Mucosa of descending colon (tissue), 3 donors: ENCODE results near the gene RASGRF2. TPM values are rescaled to one million over a fixed set of nuclear protein-coding genes. Genes with fewer than 3 reads are reported as not detected.

Source experiments
- ATAC-seq: fragments of 200-7000 bp; cut with Tn5 transposase; one replicate; pipeline ENCODE4 v1.9.1; 2020; ENCODE audit warnings: mild to moderate bottlenecking, moderate library complexity
- DNase-seq, 3 donors: peaks; one replicate each; pipeline ENCODE4 v3.0.0-alpha.2; 2020
- H3K36me3 ChIP-seq: fragments of 200-600 bp; one replicate; pipeline ENCODE4 v1.8.0; 2021; ENCODE audit warnings: low read depth, mild to moderate bottlenecking
- H3K4me1 ChIP-seq: fragments of 200-600 bp; one replicate; pipeline ENCODE4 v1.8.0; 2021; ENCODE audit warnings: low read depth, mild to moderate bottlenecking
- H3K4me3 ChIP-seq: fragments of 200-600 bp; one replicate; pipeline ENCODE4 v1.8.0; 2021; ENCODE audit warnings: mild to moderate bottlenecking
- H3K9me3 ChIP-seq: fragments of 200-600 bp; one replicate; pipeline ENCODE4 v1.8.0; 2021; ENCODE audit warnings: mild to moderate bottlenecking
- intact Hi-C, 2 donors: fragments of 100-400 bp; cut with DNase I in 1 of 2; cut with micrococcal nuclease in 1 of 2; formaldehyde crosslinking; loops; one replicate each; pipeline versions ENCODE4 v1.11.0 to v1.11.1; 2022; cut with DNase I, micrococcal nuclease
- total RNA-seq, 3 donors: library from RNA; stranded (reverse); fragmentation: NEBNext Ultra II Directional in 2 of 3; extraction: Animal tissue kit (Norgen Biotek cat#: 25700) in 2 of 3; gene quantifications; one replicate each; pipeline versions ENCODE4 v1.2.1 to v1.2.4, GENCODE V29; 2021 to 2023
- TF ChIP-seq, protein P1 (sequence below): fragments of 200-600 bp; IDR thresholded peaks from one replicate; pipeline ENCODE4 v1.8.0; 2022; ENCODE audit warnings: antibody characterized with exemption, mild to moderate bottlenecking
- donor health status: DM: no; HTN: no; CAD: no; lungs with moderate emphysema.
- donor health status: DM: no; HTN: no; CAD: no.
- donor health status: DM: no; HTN: yes; CAD: no.

Gene RASGRF2
- total RNA-seq, 3 donors from 2014 or later: 2.0 to 8.0 (median 2.9) TPM

DNA sequence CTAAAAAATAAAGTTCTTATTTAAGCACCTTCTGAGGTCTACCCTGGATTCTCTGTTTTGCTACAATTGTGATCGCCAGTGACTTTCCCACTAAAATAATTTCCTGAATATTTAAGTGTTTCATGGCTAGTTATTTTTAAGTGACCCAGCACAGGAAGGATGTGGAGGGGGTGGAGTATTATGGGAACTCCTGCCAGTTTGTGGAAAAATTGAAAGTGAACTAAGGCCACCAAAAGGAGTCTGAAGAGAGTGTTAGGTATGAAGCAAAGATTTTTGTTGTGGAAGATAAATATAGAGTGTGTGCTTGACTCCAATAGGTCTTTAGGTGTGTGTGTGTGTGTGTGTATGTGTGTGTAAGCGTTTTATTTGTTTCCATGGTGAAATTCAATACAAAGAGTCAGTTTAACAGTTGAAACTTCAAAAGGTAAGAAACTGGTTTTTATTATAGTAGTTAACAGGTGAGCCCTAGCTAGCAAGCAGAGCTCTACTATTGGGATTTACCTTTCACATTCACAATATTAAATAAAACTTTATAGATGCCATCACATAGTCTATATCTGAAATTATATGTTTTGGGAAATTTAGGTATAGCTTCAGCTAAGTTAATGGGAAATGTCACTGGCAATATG is 25.6 kb downstream of the RASGRF2 start:
- intact Hi-C loops: no loop called here

GRCh38 chr5:80986382-80986781 is 26.2 kb downstream of the RASGRF2 start:
- intact Hi-C loops: no loop called here
- no peak for DNase-seq
- no peaks in the 10 kb centered on the region for H3K36me3 ChIP-seq
- no peaks in the 10 kb centered on the region for H3K4me1 ChIP-seq
- ATAC-seq: no peak
- TF ChIP-seq, protein P1, sequence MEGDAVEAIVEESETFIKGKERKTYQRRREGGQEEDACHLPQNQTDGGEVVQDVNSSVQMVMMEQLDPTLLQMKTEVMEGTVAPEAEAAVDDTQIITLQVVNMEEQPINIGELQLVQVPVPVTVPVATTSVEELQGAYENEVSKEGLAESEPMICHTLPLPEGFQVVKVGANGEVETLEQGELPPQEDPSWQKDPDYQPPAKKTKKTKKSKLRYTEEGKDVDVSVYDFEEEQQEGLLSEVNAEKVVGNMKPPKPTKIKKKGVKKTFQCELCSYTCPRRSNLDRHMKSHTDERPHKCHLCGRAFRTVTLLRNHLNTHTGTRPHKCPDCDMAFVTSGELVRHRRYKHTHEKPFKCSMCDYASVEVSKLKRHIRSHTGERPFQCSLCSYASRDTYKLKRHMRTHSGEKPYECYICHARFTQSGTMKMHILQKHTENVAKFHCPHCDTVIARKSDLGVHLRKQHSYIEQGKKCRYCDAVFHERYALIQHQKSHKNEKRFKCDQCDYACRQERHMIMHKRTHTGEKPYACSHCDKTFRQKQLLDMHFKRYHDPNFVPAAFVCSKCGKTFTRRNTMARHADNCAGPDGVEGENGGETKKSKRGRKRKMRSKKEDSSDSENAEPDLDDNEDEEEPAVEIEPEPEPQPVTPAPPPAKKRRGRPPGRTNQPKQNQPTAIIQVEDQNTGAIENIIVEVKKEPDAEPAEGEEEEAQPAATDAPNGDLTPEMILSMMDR: no peak
- no peak overlapping the region for H3K4me3 ChIP-seq
- no peaks in the 10 kb centered on the region for H3K9me3 ChIP-seq

More for the DNA sequence above, 25.6 kb downstream of the RASGRF2 start:
- Histone ChIP-seq H3K4me3 (no peak overlapping the region), H3K36me3 (no peaks in the 10 kb centered on the region), H3K9me3 (no peaks in the 10 kb centered on the region), H3K4me1 (no peaks in the 10 kb centered on the region)
- no peak for DNase-seq
- TF ChIP-seq, protein P1: no peak
- no peak for ATAC-seq

DNA sequence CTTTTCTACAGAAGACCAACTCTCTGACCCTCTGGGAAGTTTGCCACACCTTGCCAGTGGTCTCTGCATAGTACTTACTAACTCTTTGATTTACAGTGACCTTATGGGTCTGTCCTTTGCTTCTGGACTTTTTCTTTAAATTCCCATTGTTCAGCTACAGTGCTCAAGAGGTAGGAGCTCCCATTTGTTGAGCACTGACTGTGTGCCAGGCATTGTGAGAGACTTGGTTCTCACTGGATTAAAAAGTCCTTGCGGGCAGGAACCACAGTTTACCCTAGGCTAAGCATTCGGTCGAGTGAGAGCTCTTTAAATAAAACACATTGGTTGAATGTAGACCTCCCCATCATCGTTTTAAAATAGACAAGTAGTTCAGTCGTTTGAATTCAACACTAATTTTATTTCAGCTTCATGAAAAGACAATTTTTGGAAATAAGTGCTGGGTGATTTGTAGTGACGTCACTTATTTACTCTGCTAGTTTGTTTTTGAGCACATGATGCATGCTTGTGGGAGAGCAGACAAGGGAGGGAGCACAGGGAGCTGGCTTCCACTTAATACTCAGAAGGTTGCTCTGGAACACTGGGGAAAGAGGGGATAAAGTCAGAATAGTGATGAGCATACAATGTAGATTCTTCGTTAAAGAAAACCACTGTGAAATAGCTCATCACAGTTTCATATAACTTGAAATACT is 27.1 kb downstream of the RASGRF2 start:
- intact Hi-C loops: no loop called here
- no peak for DNase-seq
- Histone ChIP-seq H3K4me1 (no peaks in the 10 kb centered on the region), H3K9me3 (no peaks in the 10 kb centered on the region), H3K4me3 (no peak overlapping the region), H3K36me3 (no peaks in the 10 kb centered on the region)
- TF ChIP-seq, protein P1: no peak
- ATAC-seq: no peak

- ATAC-seq (no peak), DNase-seq (no peak)
- Histone ChIP-seq H3K36me3 (no peaks in the 10 kb centered on the region), H3K4me3 (no peak overlapping the region), H3K4me1 (no peaks in the 10 kb centered on the region), H3K9me3 (no peaks in the 10 kb centered on the region)
- TF ChIP-seq, protein P1: no peak
- intact Hi-C loops: no loop called here
Observed at GRCh38 chr5:80988419-80988935, 28.3 kb downstream of the RASGRF2 start.

DNA sequence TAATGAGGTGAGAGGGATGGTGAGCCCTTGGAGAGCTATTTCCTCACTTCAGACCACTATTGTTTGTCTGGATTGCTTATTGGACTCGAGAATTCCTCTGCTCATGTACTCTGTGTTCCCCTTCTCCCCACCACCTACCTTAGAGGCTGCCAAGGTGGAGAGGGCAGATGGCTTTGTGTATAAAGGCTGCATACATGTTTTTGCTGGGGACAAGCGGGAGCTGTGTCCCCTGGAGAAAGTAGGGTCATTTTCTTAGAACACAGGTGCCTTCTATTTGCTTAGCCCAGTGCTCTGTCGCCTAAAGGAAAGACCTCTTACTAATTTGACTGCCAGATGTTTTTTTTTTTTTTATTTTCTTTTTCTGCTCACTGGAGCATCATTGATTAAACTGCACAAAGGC is 29.7 kb downstream of the RASGRF2 start:
- TF ChIP-seq, protein P1: no peak
- no peaks in the 10 kb centered on the region for H3K36me3 ChIP-seq
- no peak for DNase-seq
- H3K4me3 ChIP-seq: no peak overlapping the region
- no peaks in the 10 kb centered on the region for H3K4me1 ChIP-seq
- no peak for ATAC-seq
- intact Hi-C loops: no loop called here
- H3K9me3 ChIP-seq: no peaks in the 10 kb centered on the region
